HG03103 (cell line): ENCODE measurements around the gene MGAT1.
A peak's percentile ranks its signal among the peaks of the same experiment; 100 is the strongest.
"Not testable (repeated sequence)": the region's sequence is repeated elsewhere in the genome, so short reads cannot be mapped to it uniquely, and the experiment has no call there.

Experiments
- ATAC-seq: cut with Tn5 transposase; IDR thresholded peaks from one replicate; pipeline ENCODE4 v1.9.1; 2021; ENCODE audit warnings: low read depth; ENCODE audit not compliant: unreplicated experiment

Gene MGAT1

GRCh38 chr5:180802325-180803180 is at the start of gene MGAT1:
TSS of gene MGAT1 (minus strand) at chr5:180802806. CDS start at chr5:180792971, 9,835 bp downstream.
- peak; percentile 37 for ATAC-seq

- no peak for ATAC-seq
Measured at GRCh38 chr5:180850434-180851078, 48.0 kb upstream of the MGAT1 start.

- ATAC-seq = no peak
Measured at GRCh38 chr5:180849827-180850226, 47.2 kb upstream of the MGAT1 start.

GRCh38 chr5:180848878-180849277 is 46.3 kb upstream of the MGAT1 start:
- ATAC-seq = no peak

- ATAC-seq = no peak
Measured at GRCh38 chr5:180848265-180848664, 45.7 kb upstream of the MGAT1 start.

- no peak for ATAC-seq
Measured at GRCh38 chr5:180847026-180847425, 44.4 kb upstream of the MGAT1 start.

- ATAC-seq = no peak
Measured at GRCh38 chr5:180844858-180845257, 42.3 kb upstream of the MGAT1 start.

- ATAC-seq = no peak
Measured at GRCh38 chr5:180844432-180844831, 41.8 kb upstream of the MGAT1 start.

GRCh38 chr5:180839935-180840334 is 37.3 kb upstream of the MGAT1 start:
- no peak for ATAC-seq

GRCh38 chr5:180839227-180839626 is 36.6 kb upstream of the MGAT1 start:
- ATAC-seq = no peak

- ATAC-seq = no peak
Measured at GRCh38 chr5:180837478-180837877, 34.9 kb upstream of the MGAT1 start.

GRCh38 chr5:180832638-180833068 is 30.0 kb upstream of the MGAT1 start:
- peak; percentile 49 for ATAC-seq

GRCh38 chr5:180831139-180832093 is 28.8 kb upstream of the MGAT1 start:
- peak; percentile 50 for ATAC-seq

- peak; percentile 36 for ATAC-seq
Measured at GRCh38 chr5:180830253-180831138, 27.9 kb upstream of the MGAT1 start.

- ATAC-seq = no peak
Measured at GRCh38 chr5:180829726-180830125, 27.1 kb upstream of the MGAT1 start.

- ATAC-seq = not testable (repeated sequence)
Measured at GRCh38 chr5:180828756-180829531, 26.3 kb upstream of the MGAT1 start.

- ATAC-seq = not testable (repeated sequence)
Measured at GRCh38 chr5:180827374-180827773, 24.8 kb upstream of the MGAT1 start.

- ATAC-seq = no peak
Measured at GRCh38 chr5:180825768-180826525, 23.3 kb upstream of the MGAT1 start.
